ENCODE results near the gene PSMG4.
"Not testable (repeated sequence)": the region's sequence is repeated elsewhere in the genome, so short reads cannot be mapped to it uniquely, and the experiment has no call there.

The PSMG4 gene

GRCh38 chr6:3230900-3231246 is 27.9 kb upstream of the PSMG4 start:
- DNase-seq, result peak; percentile 63

- DNase-seq, result peak; percentile 76
Measured at GRCh38 chr6:3231247-3232016, 27.3 kb upstream of the PSMG4 start.

GRCh38 chr6:3232017-3232945 is 26.5 kb upstream of the PSMG4 start:
- peak; percentile 16 for DNase-seq

- DNase-seq, result no peak
Measured at GRCh38 chr6:3233321-3233720, 25.4 kb upstream of the PSMG4 start.

- no peak for DNase-seq
Measured at GRCh38 chr6:3233904-3234303, 24.8 kb upstream of the PSMG4 start.

- no peak for DNase-seq
Measured at GRCh38 chr6:3235486-3235885, 23.3 kb upstream of the PSMG4 start.

GRCh38 chr6:3236005-3236404 is 22.7 kb upstream of the PSMG4 start:
- DNase-seq, result no peak

GRCh38 chr6:3237761-3238662 is 20.7 kb upstream of the PSMG4 start:
- no peak for DNase-seq

GRCh38 chr6:3239110-3239830 is 19.5 kb upstream of the PSMG4 start:
- no peak for DNase-seq

GRCh38 chr6:3240595-3240994 is 18.2 kb upstream of the PSMG4 start:
- DNase-seq, result no peak

GRCh38 chr6:3241745-3242144 is 17.0 kb upstream of the PSMG4 start:
- not testable (repeated sequence) for DNase-seq

GRCh38 chr6:3242768-3243167 is 16.0 kb upstream of the PSMG4 start:
- no peak for DNase-seq

- no peak for DNase-seq
Measured at GRCh38 chr6:3244003-3244831, 14.5 kb upstream of the PSMG4 start.

- DNase-seq, result not testable (repeated sequence)
Measured at GRCh38 chr6:3244832-3245161, 13.9 kb upstream of the PSMG4 start.

GRCh38 chr6:3245216-3245615 is 13.5 kb upstream of the PSMG4 start:
- DNase-seq, result no peak

GRCh38 chr6:3247255-3248146 is 11.2 kb upstream of the PSMG4 start:
- DNase-seq, result no peak

- DNase-seq, result no peak
Measured at GRCh38 chr6:3249821-3250220, 8.9 kb upstream of the PSMG4 start.

GRCh38 chr6:3250231-3250675 is 8.5 kb upstream of the PSMG4 start:
- no peak for DNase-seq

GRCh38 chr6:3251462-3252314 is 7.1 kb upstream of the PSMG4 start:
- DNase-seq, result peak; percentile 69

All from NCI-H1694 (cell line).